HepG2 (cell line): Measurements from ENCODE around the gene FBXO24. TPM values are rescaled to one million over a fixed set of nuclear protein-coding genes. Genes with fewer than 3 reads are reported as not detected.

Experiments used
- ARNTL ChIP-seq: sonication (generic); formaldehyde crosslinking; IDR thresholded peaks from 2 replicates; pipeline ENCODE4 v1.4.0; 2020; ENCODE audit warnings: mild to moderate bottlenecking, missing genetic modification reagents
- BRD4 ChIP-seq: sonication (generic); formaldehyde crosslinking; IDR thresholded peaks from 2 replicates; pipeline ENCODE4 v1.4.0; 2020; ENCODE audit warnings: missing genetic modification reagents
- EZH2 ChIP-seq: conservative IDR thresholded peaks from 2 replicates; pipeline ENCODE4 v1.6.1; 2012; ENCODE audit warnings: mild to moderate bottlenecking, low read depth, low read length, moderate library complexity
- IKZF1 ChIP-seq: fragments of 450-650 bp; IDR thresholded peaks from 2 replicates; pipeline ENCODE4 v1.7.1; 2016
- NCOA5 ChIP-seq: sonication (generic); formaldehyde crosslinking; IDR thresholded peaks from 2 replicates; pipeline ENCODE4 v1.4.0; 2020; ENCODE audit warnings: missing genetic modification reagents
- SRF ChIP-seq: IDR thresholded peaks from 2 replicates; pipeline ENCODE4 v1.6.1; 2011; ENCODE audit warnings: mild to moderate bottlenecking, low read depth, low read length, moderate library complexity
- ZNF30 ChIP-seq: sonication (generic); formaldehyde crosslinking; IDR thresholded peaks from 2 replicates; pipeline ENCODE4 v1.5.0; 2020; ENCODE audit warnings: mild to moderate bottlenecking, missing genetic modification reagents
- ZNF317 ChIP-seq: sonication (generic); formaldehyde crosslinking; IDR thresholded peaks from 2 replicates; pipeline ENCODE4 v1.5.0; 2020; ENCODE audit warnings: mild to moderate bottlenecking, missing genetic modification reagents
- ZNF432 ChIP-seq: sonication (generic); formaldehyde crosslinking; IDR thresholded peaks from 2 replicates; pipeline ENCODE4 v1.5.0; 2020; ENCODE audit warnings: missing genetic modification reagents, mild to moderate bottlenecking, borderline replicate concordance
- ZNF839 ChIP-seq: sonication (generic); formaldehyde crosslinking; IDR thresholded peaks from 2 replicates; pipeline ENCODE4 v1.4.0; 2020; ENCODE audit warnings: missing genetic modification reagents, mild to moderate bottlenecking, borderline replicate concordance
- ZNF841 ChIP-seq: sonication (generic); formaldehyde crosslinking; IDR thresholded peaks from 2 replicates; pipeline ENCODE4 v1.8.1; 2023; ENCODE audit warnings: missing genetic modification reagents, borderline replicate concordance
- polyA plus RNA-seq, 8 experiments: library from polyadenylated mRNA; depleted of rRNA in 3 of 8; stranded (reverse) in 7 of 8; unstranded in 1 of 8; fragments of >200 nt; fragmentation: Illumina TruSeq in 4 of 8; extraction: Trizol in 4 of 8; gene quantifications; 2 replicates each; pipeline versions ENCODE4 v1.2.1 to v1.2.3, GENCODE V29; 2011 to 2016; ENCODE audit warnings: low read depth in 4 of 8, missing spikeins in 1 of 8, mixed read lengths in 1 of 8; ENCODE audit not compliant: insufficient read depth in 1 of 8
- total RNA-seq, 5 experiments: library from RNA; depleted of rRNA; stranded (reverse); fragments of >200 nt; fragmentation: Illumina TruSeq; extraction: Trizol; gene quantifications; 2 replicates each; pipeline ENCODE4 v1.2.3, GENCODE V29; 2016; ENCODE audit warnings: low read depth in 1 of 5
- TF ChIP-seq, protein P1 (sequence below): sonication (generic); formaldehyde crosslinking; IDR thresholded peaks from 2 replicates; pipeline ENCODE4 v1.9.0; 2022; ENCODE audit warnings: missing genetic modification reagents, mild to moderate bottlenecking, borderline replicate concordance
- TF ChIP-seq, protein P2 (sequence below): sonication (generic); formaldehyde crosslinking; IDR thresholded peaks from 2 replicates; pipeline ENCODE4 v1.8.0; 2022; ENCODE audit warnings: low read depth, missing genetic modification reagents
- TF ChIP-seq, protein P3 (sequence below): sonication (generic); formaldehyde crosslinking; IDR thresholded peaks from 2 replicates; pipeline ENCODE4 v1.5.1; 2020; ENCODE audit warnings: mild to moderate bottlenecking, missing genetic modification reagents, borderline replicate concordance

FBXO24 gene
- total and polyA plus RNA-seq, 2 of the 13 experiments (the other 11 are each of a cell fraction or from before 2014, with no cell fraction given): 0.20 to 0.55 TPM

DNA sequence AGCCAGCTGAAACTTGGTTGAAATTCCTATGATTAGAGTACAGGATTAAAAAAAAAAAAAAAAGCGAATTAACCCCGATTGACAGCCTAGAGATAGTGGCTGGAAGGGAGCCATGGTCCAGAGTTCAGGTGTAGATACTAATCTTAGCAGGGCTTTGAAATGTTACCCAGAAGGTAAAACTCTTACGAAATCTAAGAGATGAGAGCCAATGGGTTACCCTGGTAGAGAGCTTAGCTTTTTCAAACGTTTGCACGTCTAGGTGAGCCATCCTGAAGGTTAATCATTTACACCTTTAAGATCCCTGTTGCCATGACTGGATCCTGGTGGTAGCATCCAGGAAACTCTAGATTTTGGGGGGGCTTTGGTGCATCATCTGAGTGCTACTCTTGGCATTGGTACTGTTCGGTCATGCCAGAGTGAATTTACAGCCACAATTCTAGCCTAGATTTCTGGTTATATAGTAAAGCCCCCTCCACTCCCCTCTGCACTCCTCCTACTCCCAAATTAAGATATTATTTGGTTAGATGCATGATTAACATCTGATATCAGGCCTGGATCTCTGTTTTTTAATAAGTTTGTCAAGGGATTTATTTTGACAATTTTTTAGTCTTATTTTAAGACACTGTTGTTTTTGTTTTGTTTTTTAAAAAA, 45.9 kb upstream of the FBXO24 start (continued):
- TF ChIP-seq, protein P1, sequence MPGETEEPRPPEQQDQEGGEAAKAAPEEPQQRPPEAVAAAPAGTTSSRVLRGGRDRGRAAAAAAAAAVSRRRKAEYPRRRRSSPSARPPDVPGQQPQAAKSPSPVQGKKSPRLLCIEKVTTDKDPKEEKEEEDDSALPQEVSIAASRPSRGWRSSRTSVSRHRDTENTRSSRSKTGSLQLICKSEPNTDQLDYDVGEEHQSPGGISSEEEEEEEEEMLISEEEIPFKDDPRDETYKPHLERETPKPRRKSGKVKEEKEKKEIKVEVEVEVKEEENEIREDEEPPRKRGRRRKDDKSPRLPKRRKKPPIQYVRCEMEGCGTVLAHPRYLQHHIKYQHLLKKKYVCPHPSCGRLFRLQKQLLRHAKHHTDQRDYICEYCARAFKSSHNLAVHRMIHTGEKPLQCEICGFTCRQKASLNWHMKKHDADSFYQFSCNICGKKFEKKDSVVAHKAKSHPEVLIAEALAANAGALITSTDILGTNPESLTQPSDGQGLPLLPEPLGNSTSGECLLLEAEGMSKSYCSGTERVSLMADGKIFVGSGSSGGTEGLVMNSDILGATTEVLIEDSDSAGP (CRISPR knock-in tag): no peak
- TF ChIP-seq ZNF30 (CRISPR knock-in tag) (no peak), IKZF1 (no peak), NCOA5 (CRISPR knock-in tag) (no peak), EZH2 (no peak), ARNTL (CRISPR knock-in tag) (no peak), BRD4 (no peak), SRF (no peak), ZNF839 (CRISPR knock-in tag) (no peak), ZNF432 (no peak), ZNF841 (CRISPR knock-in tag) (peak; percentile 13; the same call in 1 of the 2 replicates), ZNF317 (no peak)
- TF ChIP-seq, protein P2, sequence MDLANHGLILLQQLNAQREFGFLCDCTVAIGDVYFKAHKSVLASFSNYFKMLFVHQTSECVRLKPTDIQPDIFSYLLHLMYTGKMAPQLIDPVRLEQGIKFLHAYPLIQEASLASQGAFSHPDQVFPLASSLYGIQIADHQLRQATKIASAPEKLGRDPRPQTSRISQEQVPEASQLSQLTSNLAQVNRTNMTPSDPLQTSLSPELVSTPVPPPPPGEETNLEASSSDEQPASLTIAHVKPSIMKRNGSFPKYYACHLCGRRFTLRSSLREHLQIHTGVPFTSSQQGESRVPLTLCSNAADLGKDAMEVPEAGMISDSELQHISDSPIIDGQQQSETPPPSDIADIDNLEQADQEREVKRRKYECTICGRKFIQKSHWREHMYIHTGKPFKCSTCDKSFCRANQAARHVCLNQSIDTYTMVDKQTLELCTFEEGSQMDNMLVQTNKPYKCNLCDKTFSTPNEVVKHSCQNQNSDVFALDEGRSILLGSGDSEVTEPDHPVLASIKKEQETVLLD (CRISPR knock-in tag): no peak
- TF ChIP-seq, protein P3, sequence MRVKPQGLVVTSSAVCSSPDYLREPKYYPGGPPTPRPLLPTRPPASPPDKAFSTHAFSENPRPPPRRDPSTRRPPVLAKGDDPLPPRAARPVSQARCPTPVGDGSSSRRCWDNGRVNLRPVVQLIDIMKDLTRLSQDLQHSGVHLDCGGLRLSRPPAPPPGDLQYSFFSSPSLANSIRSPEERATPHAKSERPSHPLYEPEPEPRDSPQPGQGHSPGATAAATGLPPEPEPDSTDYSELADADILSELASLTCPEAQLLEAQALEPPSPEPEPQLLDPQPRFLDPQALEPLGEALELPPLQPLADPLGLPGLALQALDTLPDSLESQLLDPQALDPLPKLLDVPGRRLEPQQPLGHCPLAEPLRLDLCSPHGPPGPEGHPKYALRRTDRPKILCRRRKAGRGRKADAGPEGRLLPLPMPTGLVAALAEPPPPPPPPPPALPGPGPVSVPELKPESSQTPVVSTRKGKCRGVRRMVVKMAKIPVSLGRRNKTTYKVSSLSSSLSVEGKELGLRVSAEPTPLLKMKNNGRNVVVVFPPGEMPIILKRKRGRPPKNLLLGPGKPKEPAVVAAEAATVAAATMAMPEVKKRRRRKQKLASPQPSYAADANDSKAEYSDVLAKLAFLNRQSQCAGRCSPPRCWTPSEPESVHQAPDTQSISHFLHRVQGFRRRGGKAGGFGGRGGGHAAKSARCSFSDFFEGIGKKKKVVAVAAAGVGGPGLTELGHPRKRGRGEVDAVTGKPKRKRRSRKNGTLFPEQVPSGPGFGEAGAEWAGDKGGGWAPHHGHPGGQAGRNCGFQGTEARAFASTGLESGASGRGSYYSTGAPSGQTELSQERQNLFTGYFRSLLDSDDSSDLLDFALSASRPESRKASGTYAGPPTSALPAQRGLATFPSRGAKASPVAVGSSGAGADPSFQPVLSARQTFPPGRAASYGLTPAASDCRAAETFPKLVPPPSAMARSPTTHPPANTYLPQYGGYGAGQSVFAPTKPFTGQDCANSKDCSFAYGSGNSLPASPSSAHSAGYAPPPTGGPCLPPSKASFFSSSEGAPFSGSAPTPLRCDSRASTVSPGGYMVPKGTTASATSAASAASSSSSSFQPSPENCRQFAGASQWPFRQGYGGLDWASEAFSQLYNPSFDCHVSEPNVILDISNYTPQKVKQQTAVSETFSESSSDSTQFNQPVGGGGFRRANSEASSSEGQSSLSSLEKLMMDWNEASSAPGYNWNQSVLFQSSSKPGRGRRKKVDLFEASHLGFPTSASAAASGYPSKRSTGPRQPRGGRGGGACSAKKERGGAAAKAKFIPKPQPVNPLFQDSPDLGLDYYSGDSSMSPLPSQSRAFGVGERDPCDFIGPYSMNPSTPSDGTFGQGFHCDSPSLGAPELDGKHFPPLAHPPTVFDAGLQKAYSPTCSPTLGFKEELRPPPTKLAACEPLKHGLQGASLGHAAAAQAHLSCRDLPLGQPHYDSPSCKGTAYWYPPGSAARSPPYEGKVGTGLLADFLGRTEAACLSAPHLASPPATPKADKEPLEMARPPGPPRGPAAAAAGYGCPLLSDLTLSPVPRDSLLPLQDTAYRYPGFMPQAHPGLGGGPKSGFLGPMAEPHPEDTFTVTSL: 0 out of 2 replicates have a peak, but pooled peaks have one; percentile 63
